Measurements from ENCODE around the gene CYBC1.

The CYBC1 gene

GRCh38 chr17:82392941-82393340, 57.6 kb downstream of the CYBC1 start:
- no peak overlapping the region for H3K27ac ChIP-seq
- TF ChIP-seq CTCF (conservative IDR thresholded peaks at IDR 0.05) = no peak
